Measurements from ENCODE around the gene EHBP1. TPM values are rescaled to one million over a fixed set of nuclear protein-coding genes. Genes with fewer than 3 reads are reported as not detected.

EHBP1 gene
- total and polyA plus RNA-seq, 2 donors (not counting 3 experiments of a cell fraction or from before 2014, with no cell fraction given): 8.4 to 34.8 TPM

GRCh38 chr2:62738981-62739936, 33.7 kb downstream of the EHBP1 start:
- peaks cover 26% of the 10 kb centered on the region for H3K79me2 ChIP-seq (ENCODE audit: control insufficient read depth, insufficient read depth, low read length)
- POLR2A ChIA-PET: no interaction called here
- DNase-seq (ENCODE audit: low read depth, low spot score) (peak; percentile 9), FAIRE-seq (no peak)
- intact Hi-C loops (cut with micrococcal nuclease) (no loop called here), dilution Hi-C loops (cut with MboI; ENCODE audit: extremely low pct_ligation_motif_present, low sequenced_read_pairs) (no loop called here)
- no peaks in the 10 kb centered on the region for H3K9me1 ChIP-seq (replicated peaks; ENCODE audit: control insufficient read depth, extremely low read depth, insufficient read depth, low read length)
- no peak overlapping the region for H2AFZ ChIP-seq (ENCODE audit: low read depth, low read length)
- H3K9me3 ChIP-seq (replicated peaks; ENCODE audit: control insufficient read depth, insufficient read depth, low read length): no peaks in the 10 kb centered on the region
- H3K4me2 ChIP-seq (ENCODE audit: insufficient read depth, low read length): no peak overlapping the region
- no peak overlapping the region for H3K4me3 ChIP-seq (replicated peaks in 1 of 3; ENCODE audit: insufficient read depth in 1 of 3, low read depth in 1 of 3, low read length in 3 of 3)
- BruUV-seq (replicated peaks): no TSS peak
- CTCF ChIA-PET: no interaction called here
- no peaks in the 10 kb centered on the region for H3K27me3 ChIP-seq (ENCODE audit: control insufficient read depth in 2 of 2, insufficient read depth in 2 of 2, low read length in 2 of 2)
- H3K27ac ChIP-seq (ENCODE audit: insufficient read depth, low read depth, low read length): no peak overlapping the region
- peaks cover 3% of the 10 kb centered on the region for H3K4me1 ChIP-seq (ENCODE audit: control insufficient read depth, extremely low read depth, insufficient read depth, low read length)
- H3K36me3 ChIP-seq (ENCODE audit: control insufficient read depth in 2 of 2, extremely low read depth in 1 of 2, insufficient read depth in 2 of 2, low read length in 2 of 2): no peaks in the 10 kb centered on the region
- H4K20me1 ChIP-seq (replicated peaks; ENCODE audit: control insufficient read depth, extremely low read depth, insufficient read depth, low read length): no peaks in the 10 kb centered on the region
- TF ChIP-seq GATA2 (IDR thresholded peaks at IDR 0.05; ENCODE audit: insufficient read depth, insufficient read length, low read depth, low read length) (no peak), MYC (IDR thresholded peaks at IDR 0.05; ENCODE audit: low read depth, low read length) (no peak), JUN (IDR thresholded peaks at IDR 0.05; ENCODE audit: borderline replicate concordance, insufficient read depth, insufficient read length, low read depth) (no peak)
- H3K9ac ChIP-seq (replicated peaks; ENCODE audit: extremely low read depth, insufficient read depth, low read length): no peak overlapping the region

- DNase-seq (ENCODE audit: low read depth, low spot score) (no peak), FAIRE-seq (no peak)
- CTCF ChIA-PET: no interaction called here
- Histone ChIP-seq H3K9me3 (replicated peaks; ENCODE audit: control insufficient read depth, insufficient read depth, low read length) (no peaks in the 10 kb centered on the region), H3K9ac (replicated peaks; ENCODE audit: extremely low read depth, insufficient read depth, low read length) (no peak overlapping the region), H3K79me2 (ENCODE audit: control insufficient read depth, insufficient read depth, low read length) (peaks cover 24% of the 10 kb centered on the region), H3K4me2 (ENCODE audit: insufficient read depth, low read length) (no peak overlapping the region), H3K4me1 (ENCODE audit: control insufficient read depth, extremely low read depth, insufficient read depth, low read length) (peaks cover 3% of the 10 kb centered on the region), H4K20me1 (replicated peaks; ENCODE audit: control insufficient read depth, extremely low read depth, insufficient read depth, low read length) (no peaks in the 10 kb centered on the region), H3K27ac (ENCODE audit: insufficient read depth, low read depth, low read length) (no peak overlapping the region), H3K36me3 (ENCODE audit: control insufficient read depth in 2 of 2, extremely low read depth in 1 of 2, insufficient read depth in 2 of 2, low read length in 2 of 2) (no peaks in the 10 kb centered on the region), H3K4me3 (replicated peaks in 1 of 3; ENCODE audit: insufficient read depth in 1 of 3, low read depth in 1 of 3, low read length in 3 of 3) (no peak overlapping the region), H3K9me1 (replicated peaks; ENCODE audit: control insufficient read depth, extremely low read depth, insufficient read depth, low read length) (no peaks in the 10 kb centered on the region), H2AFZ (ENCODE audit: low read depth, low read length) (no peak overlapping the region), H3K27me3 (ENCODE audit: control insufficient read depth in 2 of 2, insufficient read depth in 2 of 2, low read length in 2 of 2) (no peaks in the 10 kb centered on the region)
- dilution Hi-C loops (cut with MboI; ENCODE audit: extremely low pct_ligation_motif_present, low sequenced_read_pairs) (no loop called here), intact Hi-C loops (cut with micrococcal nuclease) (no loop called here)
- no peak for TF ChIP-seq GATA2 (IDR thresholded peaks at IDR 0.05; ENCODE audit: insufficient read depth, insufficient read length, low read depth, low read length)
- no peak for TF ChIP-seq MAX (IDR thresholded peaks at IDR 0.05; ENCODE audit: insufficient read depth, insufficient read length)
- TF ChIP-seq EZH2 (IDR thresholded peaks at IDR 0.05; ENCODE audit: borderline replicate concordance, low read depth, low read length, severe bottlenecking): no peak
- TF ChIP-seq JUN (IDR thresholded peaks at IDR 0.05; ENCODE audit: borderline replicate concordance, insufficient read depth, insufficient read length, low read depth): no peak
- TF ChIP-seq MYC (IDR thresholded peaks at IDR 0.05; ENCODE audit: low read depth, low read length): no peak
- no peak for TF ChIP-seq POLR2AphosphoS5 (IDR thresholded peaks at IDR 0.05; ENCODE audit: insufficient read depth, low read depth, low read length)
- no peak for TF ChIP-seq FOS (IDR thresholded peaks at IDR 0.05; ENCODE audit: borderline replicate concordance, insufficient read depth, low read length)
- TF ChIP-seq POLR2A (IDR thresholded peaks at IDR 0.05; ENCODE audit: low read depth, low read length): no peak
- TF ChIP-seq CTCF (IDR thresholded peaks at IDR 0.05; ENCODE audit: extremely low read depth in 1 of 2, insufficient read depth in 1 of 2, low read depth in 1 of 2, low read length in 2 of 2): no peak
- no TSS peak for BruUV-seq (replicated peaks)
- POLR2A ChIA-PET: no interaction called here
Measured at GRCh38 chr2:62740221-62740620, 34.7 kb downstream of the EHBP1 start.
